ENCODE measurements around the gene MS4A10.

DNA sequence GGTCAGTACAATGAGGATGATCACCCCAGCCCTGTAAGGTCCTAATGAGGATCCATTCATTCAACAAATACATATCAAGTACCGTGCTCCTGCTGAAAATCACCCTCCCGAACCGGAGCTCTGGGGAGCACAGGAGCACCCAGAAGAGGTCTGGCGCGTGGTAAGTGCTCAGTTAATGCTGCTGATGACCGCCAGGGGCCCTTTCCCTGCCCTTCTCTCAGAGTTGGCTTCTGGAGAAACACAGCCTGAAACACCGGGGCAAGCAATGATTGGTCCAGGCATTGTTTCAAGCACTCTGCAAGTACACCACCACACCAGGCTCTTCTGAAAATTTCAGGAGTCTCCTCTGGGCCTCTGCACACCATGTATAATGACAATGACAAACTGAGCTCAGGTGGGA, 53.0 kb downstream of the MS4A10 start:
- TF ChIP-seq, protein P1, sequence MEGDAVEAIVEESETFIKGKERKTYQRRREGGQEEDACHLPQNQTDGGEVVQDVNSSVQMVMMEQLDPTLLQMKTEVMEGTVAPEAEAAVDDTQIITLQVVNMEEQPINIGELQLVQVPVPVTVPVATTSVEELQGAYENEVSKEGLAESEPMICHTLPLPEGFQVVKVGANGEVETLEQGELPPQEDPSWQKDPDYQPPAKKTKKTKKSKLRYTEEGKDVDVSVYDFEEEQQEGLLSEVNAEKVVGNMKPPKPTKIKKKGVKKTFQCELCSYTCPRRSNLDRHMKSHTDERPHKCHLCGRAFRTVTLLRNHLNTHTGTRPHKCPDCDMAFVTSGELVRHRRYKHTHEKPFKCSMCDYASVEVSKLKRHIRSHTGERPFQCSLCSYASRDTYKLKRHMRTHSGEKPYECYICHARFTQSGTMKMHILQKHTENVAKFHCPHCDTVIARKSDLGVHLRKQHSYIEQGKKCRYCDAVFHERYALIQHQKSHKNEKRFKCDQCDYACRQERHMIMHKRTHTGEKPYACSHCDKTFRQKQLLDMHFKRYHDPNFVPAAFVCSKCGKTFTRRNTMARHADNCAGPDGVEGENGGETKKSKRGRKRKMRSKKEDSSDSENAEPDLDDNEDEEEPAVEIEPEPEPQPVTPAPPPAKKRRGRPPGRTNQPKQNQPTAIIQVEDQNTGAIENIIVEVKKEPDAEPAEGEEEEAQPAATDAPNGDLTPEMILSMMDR (IDR thresholded peaks at IDR 0.05), result no peak
- TF ChIP-seq POLR2A (IDR thresholded peaks at IDR 0.05) (no peak), POLR2AphosphoS5 (IDR thresholded peaks at IDR 0.05) (no peak)

Data from breast epithelium (tissue), 3 donors.